ENCODE data around the gene HLCS.
A peak's percentile ranks its signal among the peaks of the same experiment; 100 is the strongest.
"Not testable (repeated sequence)": the region's sequence is repeated elsewhere in the genome, so short reads cannot be mapped to it uniquely, and the experiment has no call there.

HLCS gene

DNA sequence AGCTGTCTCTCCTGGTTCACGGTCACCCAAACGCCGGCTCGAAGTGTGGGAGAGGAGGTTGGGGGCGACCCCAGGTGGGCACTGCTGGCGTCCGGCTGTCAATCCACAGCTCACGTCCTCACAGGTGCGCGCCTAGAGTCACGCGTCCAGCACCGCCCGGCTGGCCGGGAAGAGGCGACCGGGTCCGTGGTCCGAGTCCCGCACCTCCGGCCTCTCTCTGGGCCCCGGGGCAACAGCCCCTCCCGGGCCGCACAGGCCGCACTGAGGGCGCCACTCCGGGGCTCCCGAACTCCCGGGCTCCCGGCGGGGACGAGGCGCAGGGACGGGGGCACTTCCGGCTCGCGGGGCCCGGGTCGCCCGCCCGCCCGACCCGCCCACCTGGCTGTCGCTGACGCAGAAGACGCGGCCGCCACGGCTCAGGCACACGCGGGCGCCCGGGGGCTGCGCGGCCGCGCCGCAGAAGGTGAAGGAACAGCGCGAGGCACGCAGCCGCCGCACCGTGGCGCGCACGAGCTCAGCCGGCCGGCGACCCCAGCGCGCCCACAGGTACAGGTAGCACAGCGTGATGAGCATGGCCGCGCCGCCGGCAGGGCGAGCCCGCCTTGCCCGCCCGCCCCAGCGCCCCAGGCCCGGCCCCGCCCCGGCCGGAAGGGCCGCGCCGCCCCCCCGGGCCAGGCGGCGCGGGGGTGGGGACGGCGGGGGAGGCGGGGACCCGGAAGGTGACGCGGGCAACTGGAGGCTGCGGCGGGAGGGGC is at the start of gene HLCS:
Gene HLCS (minus strand): TSS at position 604 of the 755 bp plus-strand sequence. CDS start 31 bp downstream, at position 573.
- DNase-seq (ENCODE audit: low read depth): peak; percentile 27
- peak within 1 kb of the TSS; percentile 68 for H3K4me3 ChIP-seq (ENCODE audit: control insufficient read depth, low read depth, low read length)
- TF ChIP-seq, protein P1, sequence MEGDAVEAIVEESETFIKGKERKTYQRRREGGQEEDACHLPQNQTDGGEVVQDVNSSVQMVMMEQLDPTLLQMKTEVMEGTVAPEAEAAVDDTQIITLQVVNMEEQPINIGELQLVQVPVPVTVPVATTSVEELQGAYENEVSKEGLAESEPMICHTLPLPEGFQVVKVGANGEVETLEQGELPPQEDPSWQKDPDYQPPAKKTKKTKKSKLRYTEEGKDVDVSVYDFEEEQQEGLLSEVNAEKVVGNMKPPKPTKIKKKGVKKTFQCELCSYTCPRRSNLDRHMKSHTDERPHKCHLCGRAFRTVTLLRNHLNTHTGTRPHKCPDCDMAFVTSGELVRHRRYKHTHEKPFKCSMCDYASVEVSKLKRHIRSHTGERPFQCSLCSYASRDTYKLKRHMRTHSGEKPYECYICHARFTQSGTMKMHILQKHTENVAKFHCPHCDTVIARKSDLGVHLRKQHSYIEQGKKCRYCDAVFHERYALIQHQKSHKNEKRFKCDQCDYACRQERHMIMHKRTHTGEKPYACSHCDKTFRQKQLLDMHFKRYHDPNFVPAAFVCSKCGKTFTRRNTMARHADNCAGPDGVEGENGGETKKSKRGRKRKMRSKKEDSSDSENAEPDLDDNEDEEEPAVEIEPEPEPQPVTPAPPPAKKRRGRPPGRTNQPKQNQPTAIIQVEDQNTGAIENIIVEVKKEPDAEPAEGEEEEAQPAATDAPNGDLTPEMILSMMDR (conservative IDR thresholded peaks at IDR 0.05; ENCODE audit: control insufficient read depth, insufficient read depth, low read depth, low read length): no peak

DNA sequence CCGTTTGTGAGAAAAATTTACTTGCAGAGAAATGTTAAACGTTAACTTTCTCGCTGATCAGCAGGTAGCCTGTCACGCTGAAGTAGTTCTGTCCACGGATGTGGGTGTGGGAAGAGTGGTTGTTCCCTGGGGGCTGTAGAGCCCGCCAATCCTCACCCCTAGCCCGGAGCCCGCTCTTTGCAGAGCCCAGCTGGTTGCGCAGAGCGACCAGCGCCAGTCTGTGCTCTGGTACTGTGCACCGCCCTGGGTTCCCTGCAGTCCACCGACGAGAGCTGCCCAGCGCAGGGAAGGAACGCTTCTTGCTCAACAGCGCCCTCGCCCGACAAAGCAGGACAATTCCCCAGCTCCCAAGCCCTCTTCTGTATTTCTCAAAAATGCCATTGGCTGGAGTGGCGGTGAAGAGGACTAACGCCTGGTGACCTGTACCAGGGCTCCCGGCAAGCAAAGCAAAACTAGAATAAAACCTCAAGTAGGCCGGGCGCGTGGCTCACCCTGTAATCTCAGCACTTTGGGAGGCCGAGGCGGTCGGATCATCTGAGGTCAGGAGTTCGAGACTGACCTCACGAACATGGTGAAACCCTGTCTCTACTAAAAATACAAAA is 43.4 kb upstream of the HLCS start:
- TF ChIP-seq, protein P1 (conservative IDR thresholded peaks at IDR 0.05; ENCODE audit: control insufficient read depth, insufficient read depth, low read depth, low read length): peak; percentile 87
- peak overlapping the region; percentile 26 for H3K4me3 ChIP-seq (ENCODE audit: control insufficient read depth, low read depth, low read length)

DNA sequence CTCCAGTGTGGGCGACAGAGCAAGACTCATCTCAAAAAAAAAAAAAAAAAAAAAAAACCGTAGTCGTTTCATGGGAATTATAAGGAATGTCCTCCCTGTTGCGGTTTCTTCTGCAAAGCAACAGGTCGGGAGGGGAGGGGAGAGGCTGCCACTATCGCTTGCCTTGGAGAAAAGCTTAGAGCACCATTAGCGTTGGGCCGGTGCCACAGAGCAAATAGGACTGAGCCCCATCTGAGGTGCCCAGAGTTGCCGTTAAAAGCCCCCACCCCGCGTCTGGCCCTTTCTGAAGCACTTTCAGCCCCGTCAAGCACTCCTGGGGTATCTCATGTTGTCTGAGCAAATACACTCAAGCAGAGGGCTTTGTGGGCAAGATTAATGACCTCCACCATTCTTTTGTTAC is 42.3 kb upstream of the HLCS start:
- DNase-seq (ENCODE audit: low read depth): no peak
- no peak overlapping the region for H3K4me3 ChIP-seq (ENCODE audit: control insufficient read depth, low read depth, low read length)
- TF ChIP-seq, protein P1 (conservative IDR thresholded peaks at IDR 0.05; ENCODE audit: control insufficient read depth, insufficient read depth, low read depth, low read length): no peak

More for the DNA sequence above, 43.4 kb upstream of the HLCS start:
- peak; percentile 81 for DNase-seq (ENCODE audit: low read depth)

DNA sequence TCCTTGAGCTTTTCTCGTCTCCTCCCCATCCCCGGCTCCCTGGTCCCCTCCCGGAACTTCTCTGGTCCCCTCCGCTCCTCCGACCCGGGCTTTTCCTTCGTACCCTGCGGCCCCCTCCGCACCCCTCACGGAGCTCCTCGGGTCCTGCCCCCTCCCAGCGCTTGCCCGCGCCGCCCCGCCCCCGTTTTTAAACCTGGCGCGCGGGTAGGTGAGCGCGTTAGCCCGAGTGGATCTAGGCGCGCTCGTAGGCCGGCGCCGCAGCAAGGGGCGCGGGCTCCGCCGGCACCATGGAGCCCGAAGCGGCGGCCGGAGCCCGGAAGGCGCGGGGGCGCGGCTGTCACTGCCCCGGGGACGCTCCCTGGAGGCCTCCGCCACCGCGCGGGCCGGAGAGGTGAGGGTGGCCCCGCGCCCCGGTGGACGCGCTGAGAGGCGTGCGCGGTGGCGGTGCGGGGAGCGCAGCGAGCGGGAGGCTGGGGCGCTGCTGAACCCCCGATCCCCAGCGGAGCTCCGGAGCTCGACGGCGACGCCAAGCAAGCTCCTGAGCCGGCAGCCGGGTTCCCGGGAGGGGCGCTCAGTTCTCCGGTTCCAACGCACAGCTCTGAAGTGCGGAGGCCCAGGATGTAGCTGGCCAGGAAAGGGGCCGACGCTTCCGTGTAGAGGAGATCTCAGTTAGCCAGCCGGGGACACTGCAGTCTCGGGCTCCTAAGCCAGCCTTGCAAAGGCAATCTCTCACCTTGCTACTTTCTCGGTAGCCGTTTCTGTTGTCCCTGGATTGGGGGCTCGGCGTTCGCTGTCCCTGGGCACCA is 40.2 kb upstream of the HLCS start, which contains the start of gene RIPPLY3:
Gene RIPPLY3 (plus strand): TSS at position 217 of the 806 bp plus-strand sequence. CDS start 71 bp downstream, at position 288.
- H3K4me3 ChIP-seq (ENCODE audit: control insufficient read depth, low read depth, low read length): peak within 1 kb of the TSS; percentile 28
- no peak for DNase-seq (ENCODE audit: low read depth)
- TF ChIP-seq, protein P1 (conservative IDR thresholded peaks at IDR 0.05; ENCODE audit: control insufficient read depth, insufficient read depth, low read depth, low read length): no peak

DNA sequence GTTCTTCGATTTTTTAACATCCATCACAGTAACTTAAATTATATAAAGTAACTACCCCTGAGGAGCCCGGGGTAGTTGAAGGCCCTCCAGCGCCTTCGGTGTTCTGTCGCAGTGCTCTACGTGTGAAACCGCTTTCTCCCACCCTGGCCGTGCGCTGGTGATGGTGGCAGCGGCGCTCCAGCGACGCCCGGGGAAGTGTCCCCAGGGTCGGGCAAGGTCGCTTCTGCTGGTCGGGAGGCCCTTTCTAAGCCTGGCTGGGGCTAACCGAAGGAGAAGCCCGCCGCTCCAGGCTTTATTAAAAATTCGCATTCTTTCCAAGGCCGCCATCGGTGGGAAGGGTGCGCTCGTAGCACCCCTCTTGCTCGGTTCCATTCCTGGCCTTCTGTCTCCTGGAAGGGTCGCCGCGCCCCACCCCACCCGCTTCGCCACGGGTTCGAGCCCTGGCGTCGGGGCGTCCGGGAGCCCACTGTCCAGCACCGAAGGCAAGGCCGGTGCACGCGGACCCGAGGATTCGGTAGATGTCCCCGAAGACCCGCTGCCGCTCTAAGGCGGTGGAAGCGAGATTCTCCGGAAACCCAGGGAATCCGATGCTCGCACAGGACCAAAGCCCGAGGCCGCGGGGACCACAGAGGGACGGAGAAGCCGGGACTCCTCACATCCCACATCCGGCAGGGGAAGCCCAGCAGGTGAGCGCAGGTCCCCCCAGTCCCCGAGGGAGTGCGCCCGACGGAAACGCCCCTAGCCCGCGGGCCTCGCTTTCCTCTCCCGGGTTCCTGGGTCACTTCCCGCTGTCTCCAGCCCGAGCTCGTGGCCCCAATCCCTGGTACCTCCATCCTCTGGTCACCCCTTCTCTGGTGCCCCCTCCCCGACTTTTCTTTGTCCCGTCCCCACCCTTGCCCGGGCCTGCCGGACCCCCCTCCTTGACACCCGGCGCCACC is 39.3 kb upstream of the HLCS start:
- no peak for DNase-seq (ENCODE audit: low read depth)
- H3K4me3 ChIP-seq (ENCODE audit: control insufficient read depth, low read depth, low read length): peak overlapping the region; percentile 27
- TF ChIP-seq, protein P1 (conservative IDR thresholded peaks at IDR 0.05; ENCODE audit: control insufficient read depth, insufficient read depth, low read depth, low read length): no peak

DNA sequence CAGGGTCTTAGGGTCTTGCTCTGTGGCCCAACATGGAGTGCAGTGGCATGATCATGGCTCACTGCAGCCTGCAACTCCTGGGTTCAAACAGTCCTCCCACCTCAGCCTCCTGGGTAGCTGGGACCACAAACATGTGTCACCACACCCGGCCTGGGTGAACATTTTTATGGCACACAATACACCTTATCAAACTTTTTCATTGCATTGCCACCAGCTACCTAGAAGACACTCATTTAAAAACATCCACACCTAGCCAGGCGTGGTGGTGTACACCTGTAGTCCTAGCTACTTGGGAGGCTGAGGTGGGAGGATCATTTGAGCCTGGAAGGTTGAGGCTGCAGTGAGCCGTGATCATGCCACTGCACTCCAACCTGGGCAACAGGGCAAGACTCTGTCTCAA is 37.4 kb upstream of the HLCS start:
- H3K4me3 ChIP-seq (ENCODE audit: control insufficient read depth, low read depth, low read length); DNase-seq (ENCODE audit: low read depth): not testable (repeated sequence)

DNA sequence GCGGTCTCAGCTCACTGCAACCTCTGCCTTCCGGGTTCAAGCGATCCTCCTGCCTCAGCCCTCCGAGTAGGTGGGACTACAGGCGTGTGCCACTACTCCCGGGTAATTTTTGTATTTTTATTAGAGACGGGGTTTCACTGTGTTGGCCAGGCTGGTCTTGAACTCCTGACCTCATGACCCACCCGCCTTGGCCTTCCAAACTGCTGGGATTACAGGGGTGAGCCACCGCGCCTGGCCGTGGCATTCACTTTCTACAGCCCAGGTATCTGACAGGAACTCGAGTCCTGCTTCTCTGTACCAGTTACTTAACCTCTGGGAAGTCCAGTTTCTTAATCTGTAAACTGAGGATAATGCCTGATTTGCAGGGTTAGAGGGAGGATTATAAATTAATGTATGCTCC is 36.4 kb upstream of the HLCS start:
- not testable (repeated sequence) for DNase-seq (ENCODE audit: low read depth); H3K4me3 ChIP-seq (ENCODE audit: control insufficient read depth, low read depth, low read length)
